ENCODE results near the gene CD109.

Gene CD109

DNA sequence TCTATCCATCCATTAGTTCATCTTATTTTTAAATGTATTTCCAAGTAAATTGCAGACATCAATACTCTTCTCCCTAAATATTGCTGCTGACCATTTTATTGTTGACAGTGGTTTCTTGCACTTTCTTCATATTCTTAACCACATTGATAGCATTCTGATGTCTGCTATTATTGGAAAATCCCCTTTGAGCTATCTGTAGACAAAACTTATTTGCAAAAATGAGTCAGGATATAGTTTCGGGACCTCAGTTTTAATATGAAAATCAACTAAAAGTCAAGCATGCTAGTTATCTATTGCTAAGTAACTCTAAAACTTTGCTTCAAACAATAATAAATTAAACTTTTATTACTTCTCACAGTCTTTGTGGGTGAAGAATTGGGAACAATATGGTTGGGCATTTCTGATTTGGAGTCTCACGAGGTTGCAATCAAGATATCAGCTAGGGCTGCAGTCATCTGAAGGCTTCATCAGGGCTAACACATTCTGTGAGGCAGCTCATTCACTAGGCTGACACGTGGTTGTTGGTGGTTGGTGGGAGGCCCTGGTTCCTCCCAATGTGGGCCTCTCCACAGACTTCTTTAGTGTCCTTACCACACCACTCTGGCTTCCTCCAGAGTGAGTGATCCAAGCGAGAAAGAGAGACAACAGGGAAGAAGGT lies 32.7 kb downstream of the CD109 start:
- DNase-seq: no peak

DNA sequence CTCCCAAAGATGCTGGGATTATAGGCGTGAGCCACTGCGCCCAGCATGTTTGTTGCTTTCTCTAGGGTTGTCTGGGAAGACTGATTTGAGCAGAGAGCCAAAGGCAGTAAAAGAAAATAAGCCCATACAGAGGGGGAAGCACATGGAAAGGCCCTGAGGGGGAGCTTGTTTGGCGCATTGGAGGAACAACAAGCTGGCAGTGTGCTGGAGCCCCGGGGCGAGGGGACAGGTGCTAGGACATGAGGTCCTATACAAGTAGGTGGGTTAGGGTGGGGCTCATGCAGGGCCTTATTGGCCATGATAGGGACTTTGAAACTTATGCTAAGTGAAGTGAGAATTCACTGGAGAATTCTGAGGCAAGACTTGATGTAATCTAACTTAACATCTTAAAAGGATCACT lies 35.3 kb downstream of the CD109 start:
- DNase-seq: no peak

DNA sequence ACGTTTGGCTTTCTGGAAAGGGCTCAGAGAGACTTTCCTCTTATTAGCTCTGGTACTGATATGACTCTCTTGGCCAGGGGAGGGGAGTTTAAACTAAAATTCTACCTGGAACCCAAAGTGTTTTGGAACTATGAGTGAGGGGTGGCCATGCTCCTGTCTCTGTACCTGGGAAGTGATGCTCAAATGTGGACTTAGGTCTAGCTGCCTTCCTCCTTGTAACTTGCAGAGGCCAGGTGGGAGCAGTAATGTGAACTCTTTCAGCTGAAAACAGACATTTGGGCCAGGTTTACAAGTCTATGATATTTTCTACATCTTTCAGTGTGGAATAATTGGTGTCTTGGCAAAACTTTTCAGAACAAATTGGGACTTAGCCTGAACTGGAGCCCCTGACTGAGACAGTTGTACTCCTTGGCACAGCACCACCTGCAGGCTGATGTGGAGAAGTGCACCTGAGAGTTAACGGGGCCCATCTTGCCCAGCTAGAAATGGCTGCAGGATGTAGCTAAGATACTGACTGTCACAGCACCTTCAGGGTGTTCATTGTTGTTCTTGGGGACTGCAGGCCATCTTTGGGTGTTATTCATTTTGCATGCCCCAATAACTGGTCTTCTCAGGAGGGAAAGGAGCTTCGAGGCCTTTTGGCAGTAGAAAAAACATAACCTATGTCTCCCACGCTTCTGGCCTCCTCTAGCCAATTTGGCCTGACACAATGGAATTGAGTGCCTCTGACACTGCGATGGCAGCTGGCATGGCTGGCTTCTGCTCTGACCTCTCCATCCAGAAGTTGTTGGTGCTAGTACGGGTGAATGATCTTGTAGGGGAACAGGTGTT lies 37.1 kb downstream of the CD109 start:
- DNase-seq: peak; percentile 48 to 51

DNA sequence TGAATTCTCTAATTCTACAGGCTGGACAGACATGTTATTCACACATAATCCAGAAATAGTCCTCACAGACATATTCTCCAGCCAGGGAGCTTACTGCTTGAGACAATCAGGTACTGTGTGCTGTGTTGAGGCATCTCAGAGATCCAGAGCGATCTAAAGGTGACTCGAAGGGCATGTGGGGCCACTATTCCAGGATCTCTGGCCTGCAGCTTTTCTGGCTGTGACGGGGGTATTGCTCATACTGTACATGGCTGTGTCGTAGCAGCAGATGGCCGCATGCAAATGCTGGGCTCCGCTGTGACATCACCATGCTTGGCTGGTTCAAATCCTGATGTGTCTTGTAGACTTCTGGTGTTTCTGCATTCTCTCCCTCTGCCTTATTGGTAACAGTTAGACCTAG lies 37.8 kb downstream of the CD109 start:
- DNase-seq: no peak

DNA sequence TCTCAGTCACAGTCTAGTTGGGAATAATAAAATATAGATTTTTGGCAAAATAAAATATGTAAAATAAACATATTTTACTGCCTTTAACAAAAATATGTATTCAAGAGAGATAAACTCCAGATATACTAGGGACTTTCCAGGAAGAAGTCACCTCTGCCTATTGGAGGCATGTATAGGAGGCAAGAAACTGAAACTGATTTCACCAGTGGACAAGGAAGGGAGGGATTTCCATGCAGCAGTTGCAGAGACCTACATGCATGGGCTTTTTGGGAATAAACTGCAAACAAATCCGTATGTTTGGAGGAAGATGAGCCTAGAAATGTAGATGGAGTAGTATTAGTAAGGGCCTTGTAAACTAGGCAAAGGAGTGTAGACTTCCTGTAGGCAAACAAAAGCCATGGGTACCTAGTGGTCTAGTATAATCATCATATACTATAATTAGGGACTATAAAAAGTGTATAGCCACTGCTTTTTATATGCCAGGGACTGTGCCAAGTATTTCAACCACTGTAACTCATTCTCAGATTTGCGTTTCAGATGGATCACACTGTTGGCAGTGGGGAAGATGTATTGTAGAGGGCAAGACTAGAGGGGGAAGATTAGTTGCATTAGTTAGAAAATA lies 38.9 kb downstream of the CD109 start:
- no peak for DNase-seq

DNA sequence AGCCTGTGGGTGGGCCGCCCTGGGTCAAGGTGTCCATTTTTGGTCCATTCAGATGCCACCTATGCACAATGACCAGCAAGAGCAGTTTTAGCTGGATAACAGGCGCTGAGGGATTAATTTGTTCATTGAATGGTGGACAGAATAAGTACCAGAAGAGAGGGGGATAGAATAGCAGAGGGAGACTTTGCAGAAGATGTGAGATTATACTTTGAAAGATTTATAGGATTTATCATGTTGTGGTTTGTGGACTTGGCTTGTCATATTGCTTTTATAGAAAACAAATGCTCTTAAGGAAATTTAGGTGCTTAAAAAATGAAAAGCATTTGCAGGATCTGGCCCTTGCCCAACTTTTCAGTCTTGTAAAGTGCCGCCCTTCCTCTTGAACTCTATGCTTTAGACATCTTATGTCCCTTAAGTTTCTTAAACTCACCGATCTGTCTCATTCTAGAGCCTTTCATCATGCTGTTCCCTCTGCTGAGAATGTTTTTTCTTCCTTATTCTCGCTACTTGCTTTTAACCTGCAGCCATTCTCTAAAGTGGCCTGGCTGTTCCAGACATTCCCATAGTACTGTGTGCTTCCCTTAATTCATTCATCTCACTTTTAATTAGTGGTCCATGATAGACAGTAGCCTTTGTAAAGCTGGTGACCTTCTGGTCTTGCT lies 42.5 kb downstream of the CD109 start:
- no peak for DNase-seq

DNA sequence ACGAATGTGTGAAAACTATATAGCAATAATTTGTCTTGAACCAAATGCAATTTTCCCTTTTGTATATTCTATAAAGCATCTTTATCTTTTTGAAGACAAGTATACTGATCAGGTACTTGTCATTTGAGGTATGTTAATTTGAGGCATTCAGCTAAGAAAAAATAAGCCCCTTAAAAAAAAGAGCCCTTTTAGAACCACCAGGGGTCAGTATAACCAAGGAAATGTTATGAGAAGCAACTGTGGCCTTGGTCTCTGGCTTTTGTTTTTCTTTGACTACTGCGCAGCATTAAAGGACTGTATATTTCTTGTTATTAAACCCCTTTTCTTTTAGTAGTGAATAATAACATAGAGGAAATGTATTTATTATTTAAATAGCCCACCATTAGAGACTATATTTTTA lies 43.1 kb downstream of the CD109 start:
- DNase-seq: peak; percentile 15 to 29

DNA sequence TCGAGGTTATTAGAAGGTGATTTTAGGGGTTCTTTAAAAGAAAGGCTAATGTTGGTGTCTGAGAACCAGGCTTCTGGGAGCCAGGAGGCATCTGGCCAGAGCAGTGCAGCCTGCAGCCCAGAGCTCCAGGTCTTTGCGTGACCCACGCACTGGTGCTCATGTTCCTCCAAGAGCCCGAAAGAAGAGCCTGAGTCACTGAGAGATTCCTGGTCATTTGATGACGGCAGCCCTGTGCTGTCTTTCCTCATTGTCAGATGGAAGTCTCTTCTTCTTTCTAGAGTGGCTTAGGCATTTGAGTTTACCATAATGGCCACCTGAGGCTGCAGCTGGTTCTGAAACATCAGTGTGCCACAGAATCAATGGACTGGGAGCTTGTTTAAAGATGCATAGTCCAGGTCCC lies 46.4 kb downstream of the CD109 start:
- DNase-seq: no peak

DNA sequence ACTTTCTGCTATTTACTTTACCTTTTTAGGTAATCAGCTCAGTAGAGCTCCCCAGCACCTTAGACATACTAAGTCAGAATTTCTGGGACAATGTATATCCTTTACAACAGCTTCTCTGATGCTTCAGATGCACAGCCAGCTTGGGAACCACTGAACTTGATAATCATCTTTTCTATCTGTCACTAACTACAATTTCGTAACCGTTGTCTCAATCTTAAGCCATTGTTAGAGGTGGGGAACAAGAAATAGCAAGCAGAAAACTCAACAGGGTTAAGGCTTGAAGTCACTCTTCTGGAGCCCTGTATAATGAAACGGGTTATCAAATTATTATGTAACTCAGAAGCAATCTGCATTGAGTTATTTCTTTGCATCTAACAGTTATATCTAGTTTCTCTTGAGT lies 47.1 kb downstream of the CD109 start:
- no peak for DNase-seq

DNA sequence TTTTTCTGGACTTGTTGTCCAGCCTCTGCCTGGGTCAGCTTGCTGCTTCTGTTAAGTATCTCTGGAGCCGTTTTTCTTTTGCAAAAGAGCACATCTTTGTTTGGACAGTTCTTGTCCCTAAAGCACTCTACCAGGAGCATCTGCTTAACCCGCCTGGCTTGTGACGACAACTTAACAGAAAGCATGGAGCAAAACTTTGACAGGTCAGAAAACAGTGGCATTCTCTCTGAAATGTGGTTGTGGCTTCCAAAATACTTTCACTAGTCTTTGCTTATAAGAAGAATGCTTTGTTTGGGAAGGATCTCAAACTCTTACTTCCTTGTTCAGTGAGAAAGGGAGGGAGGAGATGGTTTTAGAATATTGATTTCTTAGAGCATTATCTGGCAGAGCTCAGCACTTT lies 47.6 kb downstream of the CD109 start:
- DNase-seq: no peak

DNA sequence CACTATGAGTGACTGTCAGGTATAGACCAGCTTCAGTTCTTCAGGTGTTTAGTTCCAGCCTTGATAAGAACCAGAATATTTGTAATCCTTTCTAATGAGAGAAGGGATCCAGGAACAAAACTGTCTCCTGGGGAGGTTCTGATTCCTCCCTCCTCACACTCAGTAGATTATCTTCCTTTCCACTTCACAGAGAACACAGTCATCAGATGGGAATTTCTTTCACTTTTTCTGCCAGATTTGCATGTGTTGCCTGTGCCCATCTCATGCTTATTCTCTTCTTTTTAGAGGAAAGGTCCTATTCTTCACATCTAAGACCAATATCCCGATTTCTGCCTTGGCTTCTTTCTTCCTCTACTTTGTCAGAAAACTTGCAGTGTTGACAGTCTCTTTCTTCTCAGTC lies 50.8 kb downstream of the CD109 start:
- DNase-seq: no peak

DNA sequence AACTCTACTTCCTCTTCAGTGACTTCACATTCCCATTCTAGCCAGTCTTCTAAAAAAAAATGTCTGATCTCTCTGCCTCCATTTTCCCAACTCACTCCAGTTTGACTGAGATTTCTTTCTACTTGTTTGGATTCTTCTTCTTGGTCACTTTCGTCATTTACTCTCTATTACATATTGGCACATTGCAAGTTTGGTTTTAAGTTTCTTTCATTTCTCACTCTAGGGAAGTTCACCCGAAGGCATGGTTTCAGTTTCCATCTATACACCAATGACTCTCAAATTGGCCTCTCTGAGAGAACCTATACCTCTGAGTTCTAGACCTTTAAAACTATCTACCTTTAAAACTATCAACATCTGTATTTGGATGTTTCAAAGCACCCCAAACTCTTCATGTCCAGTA lies 51.3 kb downstream of the CD109 start:
- no peak for DNase-seq

DNA sequence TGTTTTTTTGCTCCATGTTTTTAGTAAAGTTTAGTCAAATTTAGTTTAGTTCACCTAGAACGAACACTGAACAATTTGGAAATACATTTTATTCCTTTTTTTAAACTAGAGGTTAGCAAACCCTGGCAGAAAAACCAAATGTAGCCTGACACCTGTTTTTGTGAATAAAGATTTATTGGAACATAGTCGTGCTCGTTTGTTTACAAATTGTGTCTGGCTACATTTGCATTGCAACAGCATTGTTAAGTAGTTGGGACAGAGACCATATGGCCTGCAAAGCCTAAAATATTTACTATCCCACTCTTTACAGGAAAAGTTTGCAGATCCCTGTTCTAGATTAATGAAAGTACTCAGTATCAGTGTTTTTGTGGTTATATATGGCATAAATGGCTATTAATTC lies 56.9 kb downstream of the CD109 start:
- no peak for DNase-seq

DNA sequence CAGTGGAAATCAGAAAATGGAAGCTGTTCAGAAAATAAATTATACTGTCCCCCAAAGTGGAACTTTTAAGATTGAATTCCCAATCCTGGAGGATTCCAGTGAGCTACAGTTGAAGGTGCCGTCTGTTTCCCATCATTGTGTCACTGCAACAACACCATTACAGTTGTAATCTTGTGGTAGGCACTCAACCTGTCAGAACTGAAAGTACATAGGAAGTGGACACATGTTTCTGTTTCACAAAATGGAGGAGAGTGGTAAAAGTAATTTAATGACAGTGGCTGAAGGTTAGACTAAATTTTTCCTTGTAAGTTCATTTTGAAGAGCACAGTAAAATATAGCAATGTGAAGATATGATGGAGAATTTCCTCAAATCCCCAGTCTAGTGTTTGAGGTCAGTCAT lies 70.0 kb downstream of the CD109 start:
- no peak for DNase-seq

DNA sequence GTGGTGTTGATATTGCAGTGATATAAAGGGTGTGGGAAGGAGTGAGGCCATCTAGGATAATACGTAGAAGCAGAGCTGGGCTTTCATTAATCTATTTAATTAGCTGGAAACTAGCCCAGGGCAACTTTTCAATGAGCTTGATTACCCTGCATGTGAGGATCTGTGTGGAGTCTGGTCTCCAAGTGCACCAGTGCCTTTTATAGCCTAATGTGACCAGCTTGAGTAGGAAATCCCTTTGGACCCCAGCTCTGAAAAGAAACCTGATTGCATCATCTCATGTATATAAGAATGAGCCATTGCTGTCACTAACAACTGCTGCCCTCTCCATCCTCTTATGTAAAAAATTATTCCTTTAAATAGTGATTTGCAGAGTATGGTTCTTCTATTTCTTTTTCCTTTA lies 72.6 kb downstream of the CD109 start:
- no peak for DNase-seq

DNA sequence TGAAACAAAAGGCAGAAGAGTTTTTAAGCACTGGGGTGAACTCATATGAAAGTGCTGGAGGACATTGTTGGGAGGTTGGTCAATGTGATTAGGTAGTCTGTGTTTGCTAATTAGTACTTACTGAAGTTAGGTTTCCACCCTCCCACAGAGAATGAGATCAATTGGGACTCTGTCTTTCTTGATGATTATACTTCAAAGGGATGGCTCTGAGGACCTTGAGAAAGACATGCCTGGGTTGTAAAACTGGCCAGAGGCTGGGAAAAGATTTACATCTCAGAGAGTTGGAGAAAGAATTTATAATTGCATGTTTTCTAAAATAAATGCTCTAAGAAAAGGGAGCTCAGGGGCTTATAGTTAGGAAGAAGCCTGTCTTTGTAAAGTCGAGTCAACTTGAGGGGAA lies 74.0 kb downstream of the CD109 start:
- DNase-seq: no peak

DNA sequence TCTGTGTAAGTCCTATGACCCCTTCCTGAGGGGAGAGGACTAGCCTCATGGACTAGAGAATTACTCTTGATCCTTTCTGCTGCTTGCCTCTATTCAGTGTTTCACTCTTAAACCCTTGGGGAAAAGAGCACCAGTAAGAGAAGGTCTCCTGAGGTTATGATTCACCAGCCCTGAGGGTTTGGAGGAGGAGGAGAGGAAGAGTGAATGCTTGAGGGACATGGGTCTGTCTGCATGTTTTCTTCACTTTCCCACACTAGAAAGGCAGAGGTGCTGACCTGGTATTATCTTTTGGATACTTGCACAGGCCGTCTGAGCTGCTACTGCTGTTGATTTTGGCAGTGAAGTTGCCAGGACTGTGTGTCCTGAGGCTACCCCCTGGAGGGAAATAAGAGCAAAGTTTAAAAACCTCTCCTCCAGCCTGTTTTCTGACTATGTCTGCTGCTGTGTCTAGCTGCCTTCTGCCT lies 78.3 kb downstream of the CD109 start:
- DNase-seq: no peak

DNA sequence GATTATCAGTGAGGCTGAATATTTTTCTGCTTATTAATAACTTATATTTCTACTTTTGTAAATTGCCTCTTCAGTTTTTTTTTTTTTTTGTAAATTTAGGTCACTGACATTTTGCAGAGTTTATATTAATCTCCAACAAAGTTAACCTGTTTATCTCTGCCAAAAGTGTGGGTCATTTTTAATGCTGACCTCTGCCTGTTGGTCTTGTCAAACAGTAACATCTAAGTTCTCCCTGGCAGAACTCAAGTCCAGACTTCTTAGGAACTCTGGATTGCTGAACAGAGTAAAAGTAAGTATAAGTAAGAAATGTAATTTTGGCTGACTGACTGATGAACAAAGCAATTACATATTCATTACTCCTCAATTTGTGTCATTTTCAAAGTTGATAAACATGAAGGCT lies 83.9 kb downstream of the CD109 start:
- DNase-seq: no peak

DNA sequence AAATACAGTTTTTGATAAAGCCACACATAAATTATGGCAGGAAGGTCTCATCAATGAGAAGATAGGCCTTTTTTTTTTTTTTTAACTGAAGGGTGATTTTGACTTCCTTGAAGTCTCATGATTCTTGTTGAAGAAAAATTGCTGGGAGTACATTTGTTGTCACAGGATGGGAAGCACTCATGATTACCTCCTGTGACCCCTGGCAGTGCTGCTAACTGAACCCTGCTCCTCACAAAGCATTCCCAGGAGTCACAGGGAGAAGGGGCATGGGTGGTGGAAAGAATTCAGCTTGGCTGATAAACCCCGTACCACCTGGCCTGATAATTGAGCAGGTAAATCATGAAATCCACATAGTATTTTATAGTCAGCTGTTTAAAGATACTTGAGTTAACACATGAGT lies 86.9 kb downstream of the CD109 start:
- no peak for DNase-seq

DNA sequence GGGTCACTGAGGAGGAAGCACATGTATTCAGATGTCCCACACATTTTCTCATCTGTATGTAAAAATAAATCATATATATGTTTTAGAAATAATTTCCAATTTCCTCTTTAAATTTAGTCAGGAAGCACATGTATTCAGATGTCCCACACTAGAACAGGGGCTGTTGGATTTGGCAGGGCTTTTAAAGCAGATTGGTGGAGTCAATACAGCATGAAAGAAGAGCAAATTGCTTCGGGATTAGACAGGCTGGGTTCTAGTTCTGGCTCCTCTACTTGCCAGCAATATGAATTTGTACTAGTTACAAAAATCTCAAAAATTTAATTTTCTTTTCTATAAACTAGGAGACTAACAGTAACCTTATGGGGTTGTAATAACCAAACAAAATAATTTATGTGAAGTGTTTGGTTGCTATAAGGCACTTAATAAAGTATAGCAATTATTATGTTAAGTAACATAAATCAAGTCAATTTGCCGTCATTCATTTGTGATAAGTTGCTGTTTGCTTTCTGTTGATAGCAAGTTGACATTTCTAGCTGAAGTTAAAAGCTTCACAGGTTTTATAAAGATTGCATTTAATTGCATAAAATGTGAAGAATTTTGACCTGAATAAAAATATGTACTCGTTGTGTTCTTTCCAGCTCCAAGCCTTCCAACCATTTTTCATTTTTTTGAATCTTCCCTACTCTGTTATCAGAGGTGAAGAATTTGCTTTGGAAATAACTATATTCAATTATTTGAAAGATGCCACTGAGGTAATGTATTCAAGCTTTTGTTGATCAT lies 88.9 kb downstream of the CD109 start:
- no peak for DNase-seq

DNA sequence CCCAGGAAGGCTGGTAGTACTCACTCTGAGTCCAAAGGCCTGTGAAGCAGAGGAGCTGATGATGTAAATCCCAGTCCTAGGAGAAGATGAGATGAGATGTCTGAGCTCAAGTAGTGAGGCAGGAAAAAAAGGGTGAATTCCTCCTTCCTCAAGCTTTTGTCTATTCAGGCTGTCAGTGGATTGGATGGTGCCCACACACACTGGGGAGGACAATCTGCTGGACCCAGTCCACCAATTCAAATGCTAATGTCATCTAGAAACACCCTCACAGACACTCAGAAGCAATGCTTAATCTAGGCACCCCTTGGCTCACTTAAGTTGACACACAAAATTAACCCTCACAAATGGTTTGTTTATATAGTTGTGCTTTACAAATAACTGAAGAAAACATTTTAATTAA lies 94.6 kb downstream of the CD109 start:
- no peak for DNase-seq

DNA sequence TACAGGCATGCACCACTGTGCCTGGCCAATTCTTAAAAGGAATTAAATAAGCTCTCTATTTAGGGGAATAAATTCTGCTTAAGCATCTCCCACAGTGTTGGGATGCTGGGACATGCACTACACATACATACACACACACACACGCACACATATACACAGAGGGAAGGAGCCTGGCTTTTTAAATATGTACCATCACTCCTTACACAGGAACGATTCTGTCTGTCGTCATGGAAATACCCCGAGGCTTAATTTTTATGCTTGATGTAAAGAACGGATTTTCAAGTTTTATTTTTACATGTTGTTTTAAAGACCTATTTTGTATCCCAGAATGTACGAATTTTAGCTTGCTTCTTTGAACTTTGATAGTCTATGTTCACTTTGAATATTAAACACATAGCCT lies 95.3 kb downstream of the CD109 start:
- DNase-seq: no peak

DNA sequence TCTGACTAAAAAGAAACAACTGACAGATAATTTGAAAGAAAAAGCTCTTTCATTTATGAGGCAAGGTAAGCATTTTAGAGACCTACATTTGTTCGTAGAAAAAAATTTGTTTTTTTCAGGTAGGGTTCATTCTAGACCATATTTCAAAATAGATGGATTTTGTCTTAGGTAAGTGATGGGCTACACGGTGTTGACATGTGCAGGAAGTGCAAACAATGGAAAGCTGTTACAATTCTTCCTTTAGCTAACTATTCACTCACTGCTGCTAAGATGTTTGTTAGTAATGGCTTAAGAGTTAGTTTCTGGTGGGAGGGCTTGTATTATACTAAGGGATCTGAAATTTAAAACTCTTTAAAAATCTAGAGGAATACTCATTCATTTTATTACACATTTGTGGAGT lies 96.7 kb downstream of the CD109 start:
- DNase-seq: no peak
